Measurements from ENCODE around the gene TAS2R40. TPM values are rescaled to one million over a fixed set of nuclear protein-coding genes. Genes with fewer than 3 reads are reported as not detected.
A peak's percentile ranks its signal among the peaks of the same experiment; 100 is the strongest.

Gene TAS2R40
- total RNA-seq, 1 experiment from 2014 or later, result not detected

- ChIA-PET RAD21 (ENCODE audit: low non-redundant PET in 1 of 2, low total read pairs in 2 of 2, uncharacterized antibody in 2 of 2, unreplicated experiment in 2 of 2) (no interaction called here), POLR2A (no interaction called here), CTCF (no interaction called here)
- TF ChIP-seq FOSL1 (IDR thresholded peaks at IDR 0.05; ENCODE audit: low read depth) (peak; percentile 48), CBX3 (IDR thresholded peaks at IDR 0.05; ENCODE audit: low read depth) (peak; percentile 18; the same call in 1 of the 2 replicates), EGR1 (IDR thresholded peaks at IDR 0.05; ENCODE audit: low read depth) (no peak), EZH2phosphoT487 (IDR thresholded peaks at IDR 0.05; ENCODE audit: borderline replicate concordance) (no peak), RAD21 (IDR thresholded peaks at IDR 0.05; ENCODE audit: low read depth) (peak; percentile 15; the same call in 1 of the 2 replicates), JUND (IDR thresholded peaks at IDR 0.05) (peak; percentile 34; the same call in 1 of the 2 replicates), TCF7L2 (IDR thresholded peaks at IDR 0.05; ENCODE audit: borderline replicate concordance, extremely low read depth, insufficient read depth, insufficient read length) (peak; percentile 35)
- Histone ChIP-seq H4K20me1 (ENCODE audit: insufficient read depth) (no peaks in the 10 kb centered on the region), H3K27me3 (ENCODE audit: insufficient read depth, low read length) (no peaks in the 10 kb centered on the region), H3K27ac (ENCODE audit: low read depth, low read length) (no peak overlapping the region), H3K9me3 (ENCODE audit: control insufficient read depth in 1 of 2, insufficient read depth in 1 of 2, low read depth in 1 of 2, low read length in 2 of 2) (no peaks in the 10 kb centered on the region), H3K4me1 (ENCODE audit: control insufficient read depth in 1 of 2, insufficient read depth in 2 of 2, low read length in 2 of 2) (peaks cover 6 to 16% of the 10 kb centered on the region in 2 experiments; a peak in 3 of 4 replicates), H3K4me3 (replicated peaks in 1 of 2; ENCODE audit: low read depth in 1 of 2, low read length in 2 of 2) (no peak overlapping the region), H3K79me2 (ENCODE audit: insufficient read depth, low read length) (no peaks in the 10 kb centered on the region), H3K9ac (ENCODE audit: low read length) (no peak overlapping the region), H3K9me2 (ENCODE audit: insufficient read depth) (no peaks in the 10 kb centered on the region), H2AFZ (ENCODE audit: low read depth, low read length, poor library complexity, severe bottlenecking) (peak overlapping the region; percentile 19), H3K4me2 (ENCODE audit: low read length) (peak overlapping the region; percentile 7; the same call in 1 of the 2 replicates), H3K36me3 (ENCODE audit: control insufficient read depth in 1 of 2, insufficient read depth in 2 of 2, low read length in 2 of 2) (no peaks in the 10 kb centered on the region)
- DNase-seq (ENCODE audit: low read depth, low spot score) (no peak), ATAC-seq (peak; percentile 64)
- intact Hi-C loops (cut with micrococcal nuclease), result loop anchor here (5.0 kb wide), 1 partner anchor 150 kb away; the partner anchor contains the start of gene EPHA1
- BruUV-seq (replicated peaks), result no TSS peak
Observed at GRCh38 chr7:143257501-143257900, 35.7 kb downstream of the TAS2R40 start.

- Histone ChIP-seq H3K79me2 (ENCODE audit: insufficient read depth, low read length) (peaks cover 5% of the 10 kb centered on the region; the same call in 1 of the 2 replicates), H3K9me3 (ENCODE audit: control insufficient read depth in 1 of 2, insufficient read depth in 1 of 2, low read depth in 1 of 2, low read length in 2 of 2) (no peaks in the 10 kb centered on the region), H2AFZ (ENCODE audit: low read depth, low read length, poor library complexity, severe bottlenecking) (peak overlapping the region; percentile 51), H3K9me2 (ENCODE audit: insufficient read depth) (no peaks in the 10 kb centered on the region), H3K4me1 (ENCODE audit: control insufficient read depth in 1 of 2, insufficient read depth in 2 of 2, low read length in 2 of 2) (peaks cover 9 to 24% of the 10 kb centered on the region in 2 experiments; a peak in 3 of 4 replicates), H3K27me3 (ENCODE audit: insufficient read depth, low read length) (no peaks in the 10 kb centered on the region), H3K36me3 (ENCODE audit: control insufficient read depth in 1 of 2, insufficient read depth in 2 of 2, low read length in 2 of 2) (no peaks in the 10 kb centered on the region), H3K9ac (ENCODE audit: low read length) (no peak overlapping the region), H4K20me1 (ENCODE audit: insufficient read depth) (no peaks in the 10 kb centered on the region), H3K4me3 (replicated peaks in 1 of 2; ENCODE audit: low read depth in 1 of 2, low read length in 2 of 2) (no peak overlapping the region), H3K4me2 (ENCODE audit: low read length) (no peak overlapping the region), H3K27ac (ENCODE audit: low read depth, low read length) (no peak overlapping the region)
- no peak for ATAC-seq
- no peak for DNase-seq (ENCODE audit: low read depth, low spot score)
- POLR2A ChIA-PET, result no interaction called here
- CTCF ChIA-PET, result interaction anchor here (1.0 kb wide), 1 partner anchor 18 kb away, joined by 3 read pairs; no protein-coding TSS in a partner anchor
- no TSS peak for BruUV-seq (replicated peaks)
- RAD21 ChIA-PET (ENCODE audit: low non-redundant PET in 1 of 2, low total read pairs in 2 of 2, uncharacterized antibody in 2 of 2, unreplicated experiment in 2 of 2), result no interaction called here
- intact Hi-C loops (cut with micrococcal nuclease), result loop anchor here (5.0 kb wide), 1 partner anchor 148 kb away; the partner anchor contains the start of gene EPHA1
- no peak for TF ChIP-seq MAX (IDR thresholded peaks at IDR 0.05)
- no peak for TF ChIP-seq CBX3 (IDR thresholded peaks at IDR 0.05; ENCODE audit: low read depth)
- TF ChIP-seq ZFX (IDR thresholded peaks at IDR 0.05), result no peak
- TF ChIP-seq ZBTB33 (IDR thresholded peaks at IDR 0.05; ENCODE audit: extremely low read depth, insufficient replicate concordance, low read length), result no peak
Observed at GRCh38 chr7:143258831-143259230, 37.0 kb downstream of the TAS2R40 start.

All from HCT116 (cell line).